ENCODE measurements around the gene SH2D5. TPM values are rescaled to one million over a fixed set of nuclear protein-coding genes. Genes with fewer than 3 reads are reported as not detected.
"Not testable (repeated sequence)": the region's sequence is repeated elsewhere in the genome, so short reads cannot be mapped to it uniquely, and the experiment has no call there.

Gene SH2D5
- total and polyA plus RNA-seq, 9 donors, result 0.15 to 1.8 (median 0.65) TPM; not detected in 1

DNA sequence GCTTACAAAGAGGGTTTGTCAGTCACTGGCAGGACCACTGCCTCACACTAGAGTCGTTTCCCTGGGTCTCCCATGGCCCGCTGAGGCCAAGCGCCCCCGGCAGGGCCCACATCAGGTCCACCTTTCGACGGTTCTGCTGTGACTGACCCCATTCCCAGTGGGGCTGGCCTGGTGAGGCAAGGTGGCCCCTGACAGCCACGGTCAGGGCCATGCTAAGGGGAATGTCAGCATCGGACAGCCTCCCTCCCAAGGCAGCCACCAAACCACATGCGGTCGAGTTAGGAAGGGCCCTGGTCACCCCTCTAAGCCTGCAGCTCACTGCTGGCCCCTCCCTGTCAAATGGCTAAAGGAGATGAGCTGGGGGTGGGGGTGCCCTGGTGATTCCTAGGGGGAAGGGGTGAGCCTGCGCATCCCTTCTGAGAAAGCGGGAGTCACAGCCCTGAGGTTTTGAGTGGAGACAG is 11.8 kb downstream of the SH2D5 start:
- H3K9me3 ChIP-seq, result no peaks in the 10 kb centered on the region
- H3K4me3 ChIP-seq, result no peak overlapping the region
- intact Hi-C loops (cut with DNase I), result no loop called here
- 87 to 92% (median 91%) methylated on average over 12 of the region's 12 CpGs for WGBS, 3 donors
- H3K4me1 ChIP-seq (ENCODE audit: insufficient read depth), result no peaks in the 10 kb centered on the region
- no peaks in the 10 kb centered on the region for H3K27me3 ChIP-seq
- TF ChIP-seq CTCF (IDR thresholded peaks at IDR 0.05) (no peak), EP300 (IDR thresholded peaks at IDR 0.05) (no peak), POLR2A (IDR thresholded peaks at IDR 0.05) (no peak)
- no peak overlapping the region for H3K27ac ChIP-seq
- peak in 4 of 5 donors; percentile 5 to 23 (median 12) for DNase-seq
- H3K36me3 ChIP-seq, result no peaks in the 10 kb centered on the region

GRCh38 chr1:20719871-20720620 is 12.5 kb downstream of the SH2D5 start:
- H3K9me3 ChIP-seq, result no peaks in the 10 kb centered on the region
- 75 to 88% (median 83%) methylated on average over 5 of the region's 5 CpGs for WGBS, 3 donors
- intact Hi-C loops (cut with DNase I), result no loop called here
- no peak overlapping the region for H3K27ac ChIP-seq
- H3K4me1 ChIP-seq (ENCODE audit: insufficient read depth), result no peaks in the 10 kb centered on the region
- H3K4me3 ChIP-seq, result no peak overlapping the region
- peak in 1 of 5 donors; percentile 9 for DNase-seq
- TF ChIP-seq POLR2A (IDR thresholded peaks at IDR 0.05) (no peak), EP300 (IDR thresholded peaks at IDR 0.05) (no peak), CTCF (IDR thresholded peaks at IDR 0.05) (no peak)
- H3K36me3 ChIP-seq, result no peaks in the 10 kb centered on the region
- no peaks in the 10 kb centered on the region for H3K27me3 ChIP-seq

DNA sequence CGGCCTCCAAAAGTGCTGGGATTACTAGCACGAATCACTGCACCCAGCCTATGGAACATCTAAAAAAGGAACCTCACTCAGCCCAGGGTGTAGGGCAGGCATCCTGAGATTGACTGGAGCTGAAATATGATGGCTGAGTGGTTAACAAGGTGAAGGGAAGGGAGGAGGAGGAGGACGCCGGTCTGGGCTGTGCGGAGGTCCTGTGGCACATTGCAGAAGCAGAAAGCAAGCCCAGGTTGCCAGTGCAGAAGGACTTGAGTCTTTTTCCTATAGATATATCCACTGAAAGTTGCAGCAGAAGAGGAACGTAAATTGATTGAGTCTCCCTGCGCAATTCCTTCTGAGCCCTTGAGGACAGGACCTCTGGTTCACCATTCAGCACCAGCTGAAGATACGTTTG is 13.2 kb downstream of the SH2D5 start:
- Histone ChIP-seq H3K27me3 (no peaks in the 10 kb centered on the region), H3K4me3 (no peak overlapping the region), H3K4me1 (ENCODE audit: insufficient read depth) (no peaks in the 10 kb centered on the region), H3K9me3 (no peaks in the 10 kb centered on the region), H3K27ac (no peak overlapping the region), H3K36me3 (no peaks in the 10 kb centered on the region)
- WGBS, 3 donors, result 86 to 89% (median 89%) methylated on average over 8 of the region's 8 CpGs
- intact Hi-C loops (cut with DNase I), result no loop called here
- TF ChIP-seq EP300 (IDR thresholded peaks at IDR 0.05) (no peak), CTCF (IDR thresholded peaks at IDR 0.05) (no peak), POLR2A (IDR thresholded peaks at IDR 0.05) (no peak)
- peak in 2 of 5 donors; percentile 12 to 22 for DNase-seq

- 55 to 69% (median 59%) methylated on average over 17 of the region's 17 CpGs for WGBS, 3 donors
- H3K4me3 ChIP-seq, result peak overlapping the region; percentile 35
- H3K27me3 ChIP-seq; H3K36me3 ChIP-seq; H3K27ac ChIP-seq; intact Hi-C loops (cut with DNase I); H3K4me1 ChIP-seq (ENCODE audit: insufficient read depth); DNase-seq; H3K9me3 ChIP-seq: not testable (repeated sequence)
Observed at GRCh38 chr1:20718343-20718882, 14.1 kb downstream of the SH2D5 start.

Data from ovary (tissue), 9 donors.